Rectal smooth muscle tissue (tissue), 1 donor: ENCODE measurements around the gene ATP2B3.

Experiments
- H3K27ac ChIP-seq: one replicate; pipeline ENCODE4 v1.7.0; 2013; ENCODE audit warnings: low read depth, low read length, inconsistent platforms
- H3K27me3 ChIP-seq: one replicate; pipeline ENCODE4 v1.7.0; 2013; ENCODE audit warnings: low read length; ENCODE audit not compliant: control insufficient read depth, insufficient read depth
- H3K36me3 ChIP-seq: one replicate; pipeline ENCODE4 v1.7.0; 2013; ENCODE audit warnings: low read length; ENCODE audit not compliant: control insufficient read depth, insufficient read depth
- H3K4me1 ChIP-seq: one replicate; pipeline ENCODE4 v1.7.0; 2013; ENCODE audit warnings: low read length; ENCODE audit not compliant: control insufficient read depth, insufficient read depth
- H3K4me3 ChIP-seq: one replicate; pipeline ENCODE4 v1.7.0; 2013; ENCODE audit warnings: low read length
- H3K9ac ChIP-seq: one replicate; pipeline ENCODE4 v1.7.0; 2013; ENCODE audit warnings: low read length

ATP2B3 gene

DNA sequence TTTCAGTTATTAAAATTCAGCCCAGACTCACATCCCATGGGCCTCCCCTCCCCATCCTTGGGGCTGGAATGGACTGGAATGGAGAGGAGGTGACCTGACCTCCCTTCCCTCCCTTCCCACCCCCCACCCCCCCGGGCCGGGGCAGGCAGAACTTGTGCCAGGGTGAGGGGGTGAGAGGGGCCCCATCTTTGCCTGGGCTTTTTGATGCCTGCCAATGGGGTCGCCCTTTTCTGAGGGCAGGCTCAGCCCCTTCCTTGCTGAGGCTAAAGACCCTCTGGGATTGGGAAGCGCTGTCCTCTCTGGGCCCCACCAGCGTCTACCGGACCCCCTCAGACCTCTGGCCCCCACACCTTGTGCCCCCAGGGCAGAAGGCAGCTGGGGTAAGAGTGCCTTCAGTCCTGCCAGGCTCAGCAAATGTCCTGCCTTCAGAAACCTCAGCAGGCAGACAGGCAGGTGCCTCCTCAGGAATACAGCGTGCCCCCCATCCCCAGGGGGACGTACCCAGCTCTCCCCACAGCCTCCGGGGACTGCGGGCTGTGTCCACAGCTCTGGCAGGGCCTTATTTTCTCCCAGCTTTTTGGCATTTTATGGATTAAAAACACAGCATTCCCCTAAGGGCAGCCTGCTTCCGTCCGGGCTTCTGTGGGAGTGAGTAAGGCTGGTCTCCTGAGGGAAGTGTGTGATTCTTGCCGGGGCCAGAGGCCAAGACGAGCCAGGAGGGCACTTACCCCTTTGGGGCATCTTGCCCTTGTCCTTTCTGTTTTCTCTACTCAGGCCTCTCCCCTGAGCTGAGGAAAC is 94.1 kb downstream of the ATP2B3 start:
- Histone ChIP-seq H3K4me1 (peaks cover 3% of the 10 kb centered on the region), H3K36me3 (no peaks in the 10 kb centered on the region), H3K27ac (no peak overlapping the region), H3K4me3 (no peak overlapping the region), H3K9ac (no peak overlapping the region), H3K27me3 (peaks cover 2% of the 10 kb centered on the region)

DNA sequence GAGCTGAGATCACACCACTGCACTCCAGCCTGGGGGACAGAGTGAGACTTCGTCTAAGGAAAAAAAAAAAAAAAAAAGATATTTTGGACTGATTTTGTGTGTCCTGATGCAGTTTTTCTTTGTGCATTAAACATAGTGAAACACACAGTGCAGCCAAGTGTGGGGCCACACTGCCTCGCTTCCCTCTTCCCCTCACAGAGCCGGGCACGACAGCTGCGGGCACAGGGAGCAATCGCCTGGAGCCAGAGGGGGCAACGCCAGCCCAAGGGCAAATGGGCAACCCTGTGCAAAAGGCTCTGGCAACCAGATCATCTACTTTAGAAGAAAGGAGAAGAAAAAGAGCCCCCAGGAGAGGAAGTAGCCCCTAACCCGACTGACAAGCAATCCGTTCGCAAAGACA is 95.0 kb downstream of the ATP2B3 start:
- H3K27ac ChIP-seq: no peak overlapping the region
- peaks cover 2% of the 10 kb centered on the region for H3K27me3 ChIP-seq
- H3K9ac ChIP-seq: no peak overlapping the region
- H3K36me3 ChIP-seq: no peaks in the 10 kb centered on the region
- H3K4me3 ChIP-seq: no peak overlapping the region
- peaks cover 3% of the 10 kb centered on the region for H3K4me1 ChIP-seq

DNA sequence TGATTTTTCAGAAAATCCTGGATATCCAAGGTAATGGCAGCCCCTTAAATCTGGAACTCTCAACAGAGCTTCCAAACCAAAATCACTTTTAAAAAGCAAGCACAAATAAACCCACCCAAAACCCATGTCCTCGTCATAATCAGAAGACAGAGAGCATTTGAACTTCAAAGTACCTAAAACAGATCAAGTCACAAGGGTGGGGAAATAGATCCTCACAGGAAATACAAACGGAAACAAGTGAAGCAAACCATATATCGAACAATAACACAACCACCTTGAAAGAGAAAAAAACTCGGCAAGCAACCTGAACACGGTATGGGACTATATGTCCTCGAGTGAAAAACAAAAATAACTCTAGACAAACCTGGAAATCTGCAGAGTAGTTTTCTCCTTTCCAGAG is 97.4 kb downstream of the ATP2B3 start:
- Histone ChIP-seq H3K4me1 (peaks cover 3% of the 10 kb centered on the region), H3K27ac (no peak overlapping the region), H3K36me3 (no peaks in the 10 kb centered on the region), H3K27me3 (peaks cover 2% of the 10 kb centered on the region), H3K9ac (no peak overlapping the region), H3K4me3 (no peak overlapping the region)

DNA sequence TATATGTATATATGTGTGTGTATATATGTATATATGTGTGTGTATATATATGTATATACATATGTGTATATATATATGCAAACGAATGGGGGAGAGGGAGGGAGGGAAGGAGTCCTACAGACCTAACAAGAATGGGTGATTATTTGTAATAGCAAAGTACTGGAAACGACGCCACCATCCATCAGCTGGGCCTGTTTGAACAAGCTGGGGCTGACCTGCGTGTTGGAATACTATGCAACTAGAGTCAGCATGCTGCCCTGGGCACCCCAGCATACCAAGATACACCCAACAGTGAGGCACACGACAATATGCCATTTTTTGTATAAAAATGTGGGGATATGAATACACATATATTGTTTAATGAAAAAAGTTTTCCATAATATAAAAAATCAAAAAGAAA is 103.1 kb downstream of the ATP2B3 start:
- no peak overlapping the region for H3K9ac ChIP-seq
- H3K27me3 ChIP-seq: peaks cover 8% of the 10 kb centered on the region
- no peaks in the 10 kb centered on the region for H3K36me3 ChIP-seq
- H3K4me1 ChIP-seq: no peaks in the 10 kb centered on the region
- no peak overlapping the region for H3K4me3 ChIP-seq
- H3K27ac ChIP-seq: no peak overlapping the region

DNA sequence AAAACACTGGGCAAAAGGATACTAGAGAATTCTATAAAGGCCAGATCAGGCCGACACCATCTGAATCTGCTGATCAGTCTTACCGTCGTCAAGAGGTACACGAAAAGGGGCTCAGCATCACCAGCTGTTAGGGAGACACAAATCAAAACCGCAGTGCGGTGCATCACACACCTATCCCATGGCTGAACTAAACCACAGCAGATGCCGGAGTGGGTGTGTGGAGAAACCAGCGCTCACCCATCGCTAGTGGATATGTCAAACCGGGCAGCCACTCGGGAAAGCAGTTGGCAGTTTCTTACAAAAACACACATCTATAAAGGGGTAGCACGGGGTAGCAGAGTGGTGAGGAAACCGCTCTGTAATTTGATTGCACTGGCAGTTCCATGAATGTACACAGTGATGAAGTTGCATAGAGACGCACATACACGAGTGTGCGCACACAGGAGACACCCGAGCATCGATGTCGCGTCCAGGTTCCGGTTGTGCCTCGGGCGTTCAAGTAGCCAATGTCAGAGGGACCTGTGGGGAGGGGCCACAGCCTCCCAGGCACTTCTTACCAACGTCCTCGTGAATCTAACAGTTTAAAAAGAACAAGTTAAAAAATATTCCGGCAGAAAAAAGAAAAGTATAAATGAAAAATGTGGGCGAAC is 104.6 kb downstream of the ATP2B3 start:
- H3K4me1 ChIP-seq: no peaks in the 10 kb centered on the region
- no peak overlapping the region for H3K27ac ChIP-seq
- H3K27me3 ChIP-seq: peaks cover 10% of the 10 kb centered on the region
- no peak overlapping the region for H3K9ac ChIP-seq
- no peak overlapping the region for H3K4me3 ChIP-seq
- no peaks in the 10 kb centered on the region for H3K36me3 ChIP-seq

DNA sequence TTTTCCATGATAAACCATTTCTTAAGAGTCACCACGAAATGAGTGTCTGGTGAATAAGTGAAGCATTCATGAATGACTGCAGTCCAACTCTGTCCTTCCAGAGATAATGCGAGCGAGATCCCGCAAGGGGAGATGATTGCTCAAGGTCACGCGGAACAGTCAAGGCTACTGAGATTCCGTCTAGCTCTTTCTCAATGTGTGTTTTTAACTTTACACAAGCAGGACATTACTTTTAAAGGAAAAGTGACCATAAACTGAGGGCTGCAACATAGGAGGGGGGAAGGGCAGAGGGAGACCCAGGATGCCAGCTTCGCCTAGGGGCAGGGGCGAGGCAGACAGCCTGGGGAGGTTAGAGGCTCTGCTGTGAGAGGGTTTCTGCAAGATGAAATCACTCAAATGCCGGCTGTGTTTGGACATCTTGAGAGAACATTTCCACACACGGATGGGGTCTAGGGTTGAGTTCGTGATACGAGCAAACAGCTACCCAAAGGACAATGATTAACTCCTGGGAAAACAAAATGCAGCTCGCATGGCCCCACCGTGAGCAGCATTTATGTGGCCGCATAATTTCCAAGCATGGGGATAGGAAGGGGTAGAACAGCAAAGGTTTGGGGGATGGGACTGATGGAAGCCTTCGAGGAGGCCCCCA is 105.3 kb downstream of the ATP2B3 start:
- Histone ChIP-seq H3K27ac (no peak overlapping the region), H3K4me3 (no peak overlapping the region), H3K4me1 (no peaks in the 10 kb centered on the region), H3K27me3 (peaks cover 10% of the 10 kb centered on the region), H3K9ac (no peak overlapping the region), H3K36me3 (no peaks in the 10 kb centered on the region)

DNA sequence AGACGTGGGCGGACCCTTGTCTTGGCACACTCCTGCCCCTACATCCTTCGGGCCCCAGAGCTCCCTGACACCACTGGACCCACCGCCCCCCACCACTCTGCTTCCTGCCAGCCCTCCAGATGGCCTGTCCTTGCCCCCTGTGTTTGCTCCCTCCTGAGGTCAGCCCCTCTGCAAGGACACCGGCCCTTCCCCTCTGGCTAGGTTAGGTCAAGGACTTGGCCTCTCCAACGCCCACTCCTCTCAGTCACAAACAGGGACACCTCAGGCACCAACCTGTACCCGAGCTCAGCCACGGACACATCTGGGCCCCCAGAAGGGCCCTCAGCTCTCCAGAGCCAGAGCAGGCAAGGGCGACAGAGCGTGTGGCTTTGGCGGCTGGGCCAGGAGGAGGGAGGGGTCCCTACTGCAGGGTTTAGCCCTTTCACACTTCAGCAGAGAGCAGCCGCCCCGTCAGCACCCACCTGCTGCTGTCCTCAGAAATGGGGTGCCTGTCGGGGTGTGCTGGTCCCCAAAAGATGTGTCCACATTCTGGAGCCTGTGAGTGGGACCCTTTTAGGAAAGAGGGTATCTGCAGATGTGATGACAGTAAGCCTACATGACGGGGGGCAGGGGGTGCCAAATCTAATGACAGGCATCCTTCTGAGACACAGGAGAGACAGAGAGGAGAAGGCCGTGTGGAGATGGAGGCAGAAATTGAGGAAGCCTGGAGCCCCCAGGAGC is 106.0 kb downstream of the ATP2B3 start:
- Histone ChIP-seq H3K4me3 (no peak overlapping the region), H3K4me1 (no peaks in the 10 kb centered on the region), H3K27ac (no peak overlapping the region), H3K9ac (no peak overlapping the region), H3K27me3 (peaks cover 10% of the 10 kb centered on the region), H3K36me3 (no peaks in the 10 kb centered on the region)

DNA sequence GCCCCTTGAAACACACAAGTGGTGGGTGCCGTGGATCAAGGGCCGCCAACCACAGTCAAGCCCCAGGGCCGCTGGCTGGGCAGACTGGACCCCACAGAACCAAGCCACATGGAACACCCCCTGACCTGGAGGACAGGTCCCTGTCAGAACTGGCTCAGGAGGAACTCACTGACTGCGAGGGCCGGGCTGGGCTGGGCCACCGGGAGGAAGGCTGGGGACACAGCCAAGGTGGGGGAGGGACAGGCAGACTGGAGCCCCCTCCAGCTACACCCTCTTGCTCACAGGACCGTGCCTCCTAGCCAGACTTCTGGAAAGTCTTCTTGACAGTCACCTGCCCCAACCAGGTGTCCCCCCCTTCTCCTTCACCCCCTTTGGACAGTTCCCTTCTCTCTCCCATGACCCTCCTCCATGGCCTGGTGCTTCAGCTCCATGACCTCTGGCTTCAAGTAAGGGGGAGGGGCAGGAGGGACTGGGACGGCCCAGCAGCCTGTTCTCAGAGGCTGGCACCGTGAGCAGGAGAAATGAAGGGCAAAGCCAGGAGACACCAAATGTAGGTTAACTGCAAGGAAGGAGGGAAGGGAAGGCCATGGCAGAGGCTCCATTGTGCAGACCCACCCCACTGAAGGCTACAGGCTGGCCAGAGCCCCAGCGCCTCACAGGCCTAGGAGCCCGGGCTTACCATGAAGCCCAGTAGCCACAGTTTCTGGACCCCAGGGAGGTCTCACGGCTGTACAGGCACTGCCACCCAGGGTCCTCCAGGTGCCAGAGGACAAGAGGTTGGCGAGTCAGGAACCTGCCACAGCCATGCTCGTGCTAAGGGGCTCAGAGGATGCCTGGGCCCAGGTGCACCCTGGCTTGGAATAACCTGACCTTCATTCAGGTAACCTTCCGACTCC is 107.0 kb downstream of the ATP2B3 start:
- H3K27ac ChIP-seq: no peak overlapping the region
- H3K27me3 ChIP-seq: peaks cover 13% of the 10 kb centered on the region
- no peaks in the 10 kb centered on the region for H3K36me3 ChIP-seq
- H3K4me1 ChIP-seq: no peaks in the 10 kb centered on the region
- H3K9ac ChIP-seq: no peak overlapping the region
- no peak overlapping the region for H3K4me3 ChIP-seq

DNA sequence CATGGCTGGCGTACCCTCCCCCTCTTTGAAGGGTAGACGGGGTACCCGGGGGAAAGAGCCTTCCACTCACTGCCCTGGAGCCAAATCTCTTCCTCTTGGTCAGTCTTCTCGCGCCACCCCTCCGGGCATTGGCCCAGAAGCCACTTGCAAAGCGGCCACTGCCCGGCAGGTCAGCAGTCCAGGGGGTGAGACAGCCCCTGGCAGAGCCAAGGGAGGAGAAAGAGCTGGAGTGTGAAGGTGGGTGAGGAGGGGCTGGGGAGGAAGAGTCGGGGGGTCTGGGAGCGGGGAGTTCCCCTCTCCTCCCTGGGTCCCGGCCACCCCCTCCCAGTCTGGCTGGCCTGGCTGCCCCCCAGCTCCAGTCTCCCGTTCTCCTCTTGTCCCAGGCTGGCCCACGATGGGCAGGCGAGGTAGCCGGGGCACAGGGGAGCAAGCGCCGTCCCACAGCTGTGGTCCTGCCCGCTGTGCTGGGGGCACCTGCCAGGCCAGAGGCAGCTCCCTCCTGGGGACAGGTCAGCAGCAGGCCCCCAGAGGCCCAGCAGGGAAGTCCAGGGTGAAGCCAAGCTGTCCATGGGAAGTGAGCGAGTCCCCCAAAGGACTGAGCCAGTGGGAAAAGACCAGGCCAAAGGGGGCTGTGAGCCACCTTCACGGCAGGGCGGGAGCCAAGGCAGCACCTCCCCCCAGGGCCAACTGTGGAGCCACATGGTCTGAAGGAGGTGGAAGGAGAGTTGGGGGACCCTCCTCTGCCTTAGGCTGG is 108.0 kb downstream of the ATP2B3 start:
- Histone ChIP-seq H3K9ac (no peak overlapping the region), H3K4me1 (no peaks in the 10 kb centered on the region), H3K36me3 (no peaks in the 10 kb centered on the region), H3K4me3 (no peak overlapping the region), H3K27me3 (peaks cover 13% of the 10 kb centered on the region), H3K27ac (no peak overlapping the region)

DNA sequence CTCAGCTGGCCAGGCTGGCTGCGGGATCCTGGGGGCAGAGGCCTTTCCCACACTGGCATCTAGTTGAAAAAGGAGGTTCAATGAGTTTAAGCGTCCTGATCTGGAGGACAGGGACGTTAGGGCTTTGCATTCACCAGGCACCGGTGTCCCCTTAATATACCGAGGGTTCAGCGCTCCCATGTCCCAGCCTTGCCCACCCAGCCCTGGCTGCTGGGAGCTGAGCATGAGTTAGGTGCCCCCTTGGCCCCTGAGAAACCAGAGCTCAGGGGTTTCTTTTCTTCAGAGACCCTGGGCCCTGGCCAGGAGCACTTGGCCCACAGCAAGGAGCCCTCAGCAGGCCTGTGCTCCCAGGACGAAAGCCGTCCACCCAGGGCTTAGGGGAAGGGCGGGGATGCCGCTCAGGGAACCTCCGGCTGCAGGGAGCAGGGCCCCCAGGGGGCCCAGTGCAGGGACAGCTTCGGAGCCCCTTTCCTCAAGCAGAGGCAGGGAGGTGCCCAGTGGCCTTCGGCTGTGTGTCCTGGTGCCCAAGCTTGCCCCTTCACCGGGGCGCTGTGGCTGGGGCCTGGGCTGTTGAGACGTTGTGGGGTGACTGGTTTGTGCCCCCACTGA is 108.7 kb downstream of the ATP2B3 start:
- H3K4me3 ChIP-seq: no peak overlapping the region
- H3K27me3 ChIP-seq: peaks cover 13% of the 10 kb centered on the region
- H3K4me1 ChIP-seq: no peaks in the 10 kb centered on the region
- no peak overlapping the region for H3K9ac ChIP-seq
- no peaks in the 10 kb centered on the region for H3K36me3 ChIP-seq
- no peak overlapping the region for H3K27ac ChIP-seq
